ENCODE measurements around the gene MALL.
"Not testable (repeated sequence)": the region's sequence is repeated elsewhere in the genome, so short reads cannot be mapped to it uniquely, and the experiment has no call there.

MALL gene

DNA sequence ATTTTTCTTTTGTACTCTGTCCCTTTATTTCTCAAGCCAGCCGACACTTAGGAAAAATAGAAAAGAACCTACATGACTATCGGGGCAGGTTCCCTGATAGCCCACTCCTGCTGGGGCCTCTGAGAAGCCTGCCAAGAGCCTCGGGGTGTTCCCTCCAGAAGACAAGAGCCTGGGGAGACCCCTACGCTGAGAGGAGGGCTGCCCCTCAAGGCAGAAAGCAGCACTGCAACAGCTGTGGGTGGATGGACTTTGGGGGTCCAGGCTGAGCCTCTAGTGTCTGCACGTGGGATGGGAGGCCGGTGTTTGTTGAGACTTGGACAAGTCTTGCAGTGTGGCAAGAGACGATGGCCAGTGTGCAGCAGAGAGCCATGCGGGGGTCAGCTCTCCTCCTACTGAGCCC is 32.5 kb downstream of the MALL start:
- DNase-seq (ENCODE audit: low read depth); H3K4me3 ChIP-seq (ENCODE audit: low read length): not testable (repeated sequence)

- H3K4me3 ChIP-seq (ENCODE audit: low read length); DNase-seq (ENCODE audit: low read depth): not testable (repeated sequence)
Observed at GRCh38 chr2:110078104-110078503, 37.5 kb downstream of the MALL start.

DNA sequence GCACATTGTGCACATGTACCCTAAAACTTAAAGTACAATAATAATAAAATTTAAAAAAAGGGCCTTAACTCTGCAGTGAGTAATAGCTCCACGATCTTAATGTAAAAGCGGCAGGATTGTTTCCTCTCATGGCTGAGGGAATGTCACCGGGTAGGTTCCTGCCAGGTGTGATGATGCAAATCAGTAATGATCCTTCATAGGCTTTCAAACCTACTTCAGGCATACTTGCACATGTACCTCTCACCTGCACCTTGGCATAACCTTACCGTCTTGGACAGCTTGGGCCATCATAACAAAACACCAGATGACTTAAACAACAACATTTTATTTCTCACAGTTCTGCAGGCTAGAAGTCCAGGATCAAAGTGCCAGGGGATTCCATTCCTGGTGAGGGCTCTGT is 39.7 kb downstream of the MALL start:
- DNase-seq (ENCODE audit: low read depth), result not testable (repeated sequence)

GRCh38 chr2:110069869-110070268 is 45.8 kb downstream of the MALL start:
- not testable (repeated sequence) for H3K4me3 ChIP-seq (ENCODE audit: low read length); DNase-seq (ENCODE audit: low read depth)

More for the DNA sequence above, 39.7 kb downstream of the MALL start:
- not testable (repeated sequence) for H3K4me3 ChIP-seq (ENCODE audit: low read length)

- not testable (repeated sequence) for H3K4me3 ChIP-seq (ENCODE audit: low read length); DNase-seq (ENCODE audit: low read depth)
Observed at GRCh38 chr2:110068153-110068552, 47.5 kb downstream of the MALL start.

DNA sequence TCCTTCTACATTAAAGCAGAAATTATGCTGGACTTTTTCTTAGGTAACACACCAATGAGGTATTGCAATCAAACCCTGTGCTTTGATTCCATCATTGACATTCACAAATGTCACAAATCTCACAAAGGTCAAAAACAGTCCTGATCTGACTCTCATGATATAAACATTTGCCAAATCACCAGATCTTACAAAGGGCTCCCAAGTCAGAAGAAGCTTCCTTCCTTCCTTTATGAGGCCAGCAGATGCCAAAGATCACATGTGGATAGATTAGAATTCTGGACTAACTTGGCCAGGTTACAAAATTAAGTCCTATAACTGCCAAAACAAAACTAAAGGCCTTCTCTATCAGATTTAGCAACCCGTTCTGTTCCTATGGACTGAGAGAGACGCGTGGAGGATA is 53.3 kb downstream of the MALL start:
- not testable (repeated sequence) for DNase-seq (ENCODE audit: low read depth)

DNA sequence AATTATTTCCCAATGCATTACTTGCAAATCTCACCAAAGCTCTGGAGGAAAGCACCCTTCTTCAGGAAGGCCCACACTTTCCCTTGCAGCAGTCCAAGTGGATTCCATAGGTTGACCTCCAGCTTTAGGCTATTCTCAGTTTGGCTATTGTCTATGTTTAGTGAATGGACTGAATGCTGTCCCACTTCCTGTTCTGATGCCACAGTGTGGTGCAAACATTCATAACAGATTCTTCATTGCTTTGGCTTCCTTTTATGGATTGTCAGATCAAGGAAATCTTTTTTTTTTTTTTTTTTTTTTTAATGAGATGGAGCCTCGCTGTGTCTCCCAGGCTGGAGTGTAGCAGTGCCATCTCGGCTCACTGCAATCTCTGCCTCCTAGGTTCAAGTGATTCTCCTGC is 55.1 kb downstream of the MALL start:
- not testable (repeated sequence) for DNase-seq (ENCODE audit: low read depth); H3K4me3 ChIP-seq (ENCODE audit: low read length)

More for the DNA sequence above, 53.3 kb downstream of the MALL start:
- not testable (repeated sequence) for H3K4me3 ChIP-seq (ENCODE audit: low read length)

- H3K4me3 ChIP-seq (ENCODE audit: low read length); DNase-seq (ENCODE audit: low read depth): not testable (repeated sequence)
Observed at GRCh38 chr2:110059694-110060358, 55.8 kb downstream of the MALL start.

DNA sequence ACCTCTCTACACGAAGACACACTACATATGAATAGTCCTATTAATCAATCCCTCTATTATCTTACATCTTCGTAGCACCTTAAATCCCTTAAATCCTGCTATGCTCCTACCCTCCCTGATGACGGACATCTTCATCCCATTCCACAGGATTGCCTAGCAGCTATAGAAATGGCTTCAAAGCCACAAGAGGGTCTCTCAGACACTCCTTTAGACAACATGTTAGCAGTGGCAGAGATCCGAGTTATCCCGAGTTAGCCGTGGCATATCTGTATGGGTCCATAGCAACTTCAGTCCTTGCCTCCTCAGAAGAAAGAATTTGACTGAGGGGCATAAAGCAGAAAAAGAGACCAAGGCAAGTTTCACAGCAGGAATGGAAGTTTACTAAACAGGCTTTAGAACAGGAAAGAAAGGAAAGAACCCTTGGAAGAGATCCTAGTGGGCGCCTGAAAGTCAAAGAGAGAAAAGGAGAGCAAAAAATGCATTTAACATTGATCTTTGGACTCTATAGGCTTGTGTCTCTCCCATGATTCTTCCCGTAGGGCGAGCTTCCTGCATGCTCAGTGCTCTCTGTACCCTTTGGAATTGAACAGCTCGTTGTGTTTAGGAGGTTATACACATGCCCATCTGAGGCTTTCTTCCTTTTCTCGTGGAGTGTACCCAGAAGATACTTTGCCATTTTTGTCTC is 56.5 kb downstream of the MALL start:
- not testable (repeated sequence) for H3K4me3 ChIP-seq (ENCODE audit: low read length)

GRCh38 chr2:110058034-110058433 is 57.6 kb downstream of the MALL start:
- not testable (repeated sequence) for DNase-seq (ENCODE audit: low read depth); H3K4me3 ChIP-seq (ENCODE audit: low read length)

More for the DNA sequence above, 56.5 kb downstream of the MALL start:
- DNase-seq (ENCODE audit: low read depth), result not testable (repeated sequence)

GRCh38 chr2:110055819-110056408 is 59.7 kb downstream of the MALL start:
- DNase-seq (ENCODE audit: low read depth); H3K4me3 ChIP-seq (ENCODE audit: low read length): not testable (repeated sequence)

- H3K4me3 ChIP-seq (ENCODE audit: low read length), result not testable (repeated sequence)
- DNase-seq (ENCODE audit: low read depth), result peak; percentile 53
Observed at GRCh38 chr2:110054521-110055407, 60.9 kb downstream of the MALL start.

DNA sequence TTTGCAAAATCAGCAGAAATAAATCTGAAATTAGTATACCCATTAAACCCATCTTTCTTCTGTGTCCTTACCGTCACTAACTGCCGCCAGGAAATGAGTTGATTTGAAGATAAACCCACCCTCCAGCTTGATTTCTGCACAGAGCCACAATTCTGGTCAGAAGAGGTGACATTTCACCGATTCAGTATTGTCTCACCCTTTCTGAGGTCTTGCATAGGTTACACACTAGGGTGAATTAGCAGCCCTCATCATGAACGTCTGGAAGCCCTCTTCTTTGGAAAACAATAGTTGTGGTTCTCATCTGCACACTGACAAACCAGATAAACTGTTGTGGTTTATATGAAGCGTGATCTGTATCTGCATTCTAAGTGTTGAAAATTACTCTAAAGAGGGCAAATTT is 61.9 kb downstream of the MALL start:
- not testable (repeated sequence) for H3K4me3 ChIP-seq (ENCODE audit: low read length); DNase-seq (ENCODE audit: low read depth)

- DNase-seq (ENCODE audit: low read depth); H3K4me3 ChIP-seq (ENCODE audit: low read length): not testable (repeated sequence)
Observed at GRCh38 chr2:110052166-110052565, 63.5 kb downstream of the MALL start.

DNA sequence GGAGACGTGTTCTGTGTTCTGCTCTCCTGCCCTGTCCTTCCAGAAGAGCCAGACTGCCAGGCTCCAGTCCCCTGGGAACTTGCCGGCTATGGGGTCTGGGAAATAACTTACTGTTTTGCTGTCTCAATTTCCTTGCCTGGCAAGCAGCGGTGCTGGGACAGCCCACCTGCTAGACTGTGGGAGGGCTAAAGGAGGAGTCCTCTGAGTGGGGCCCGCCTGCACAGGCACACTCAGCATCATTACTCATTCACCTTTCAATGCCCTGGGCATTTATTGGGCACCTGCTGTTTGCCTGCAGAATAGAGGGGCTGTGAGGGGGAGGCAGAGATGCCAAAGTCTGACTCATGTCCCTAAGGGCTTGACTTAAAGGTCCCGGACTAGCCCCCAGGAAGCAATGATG is 65.4 kb downstream of the MALL start:
- DNase-seq (ENCODE audit: low read depth); H3K4me3 ChIP-seq (ENCODE audit: low read length): not testable (repeated sequence)

DNA sequence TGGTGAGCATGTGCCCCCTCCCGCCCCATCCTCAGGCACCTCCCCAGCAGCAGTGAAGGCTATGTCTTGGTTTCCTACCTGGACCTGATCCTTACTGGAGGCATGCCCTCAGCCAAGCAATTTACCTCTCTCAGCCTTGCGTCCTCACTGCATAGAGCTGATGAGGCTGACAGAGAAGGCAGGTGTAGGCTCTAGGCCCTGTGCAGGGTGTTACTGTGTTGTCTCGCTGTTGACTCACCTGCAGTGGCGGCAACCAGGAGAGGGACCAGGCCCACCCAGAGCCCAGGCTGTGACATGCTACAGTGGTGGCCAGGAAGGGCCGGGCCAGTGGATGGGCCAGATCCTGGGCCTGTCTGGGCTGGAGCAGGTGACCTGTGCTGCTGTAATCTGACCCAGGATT is 65.9 kb downstream of the MALL start:
- DNase-seq (ENCODE audit: low read depth); H3K4me3 ChIP-seq (ENCODE audit: low read length): not testable (repeated sequence)

- H3K4me3 ChIP-seq (ENCODE audit: low read length); DNase-seq (ENCODE audit: low read depth): not testable (repeated sequence)
Observed at GRCh38 chr2:110048255-110049197, 67.1 kb downstream of the MALL start.

DNA sequence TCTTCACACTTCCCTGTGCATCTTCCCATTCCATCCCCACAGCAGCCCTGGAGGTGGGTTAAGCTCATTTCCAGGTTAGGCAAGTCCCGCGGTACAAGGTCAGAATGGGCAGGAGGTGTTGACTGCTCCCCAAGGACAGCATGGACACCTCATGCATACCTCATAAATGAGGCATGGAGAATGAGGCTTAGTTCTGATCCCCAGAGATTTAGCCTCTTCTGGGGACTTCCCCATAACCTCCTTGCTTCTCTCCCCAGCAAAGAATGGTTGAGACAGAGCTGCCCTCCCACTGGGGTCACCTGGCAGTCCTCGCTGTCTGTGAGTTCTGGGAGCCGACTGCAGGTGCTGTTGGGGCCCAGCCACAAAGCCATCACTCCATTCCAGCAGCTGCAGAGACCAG is 68.4 kb downstream of the MALL start:
- not testable (repeated sequence) for DNase-seq (ENCODE audit: low read depth); H3K4me3 ChIP-seq (ENCODE audit: low read length)

Data from AG10803 (cell line).